C4-2B (cell line): ENCODE data around the gene DHDH.
A peak's percentile ranks its signal among the peaks of the same experiment; 100 is the strongest.
"Not testable (repeated sequence)": the region's sequence is repeated elsewhere in the genome, so short reads cannot be mapped to it uniquely, and the experiment has no call there.

Source experiments
- H3K27ac ChIP-seq: fragments of 450-650 bp; 2 replicates; pipeline ENCODE4 v1.5.1; 2017
- ZFX ChIP-seq: fragments of 450-650 bp; IDR thresholded peaks from 2 replicates; pipeline ENCODE4 v1.6.1; 2017
- TF ChIP-seq, protein P1 (sequence below): fragments of 450-650 bp; conservative IDR thresholded peaks from 2 replicates; pipeline ENCODE4 v1.5.1; 2017; ENCODE audit warnings: mild to moderate bottlenecking

DHDH gene

DNA sequence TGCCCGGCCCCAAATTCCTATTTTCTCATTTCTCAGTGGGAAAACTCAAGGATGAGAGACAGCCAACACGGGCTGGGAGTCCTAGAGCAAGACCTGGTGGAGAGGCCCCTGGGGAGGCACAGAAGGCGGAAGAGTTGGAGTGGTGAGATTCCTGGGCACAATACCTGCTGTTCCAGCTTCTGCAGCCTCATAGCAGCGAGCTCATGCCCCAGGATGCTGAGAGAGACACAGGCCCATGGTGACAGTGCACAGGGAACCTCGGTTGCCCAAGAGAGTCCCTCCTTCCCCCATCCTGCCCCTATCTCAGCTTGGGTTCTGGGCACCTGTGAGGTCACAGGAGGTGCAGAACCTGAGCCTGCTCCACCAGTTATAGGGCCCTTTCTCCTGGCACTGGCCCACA is 36.3 kb upstream of the DHDH start:
- H3K27ac ChIP-seq, result no peak overlapping the region
- TF ChIP-seq, protein P1, sequence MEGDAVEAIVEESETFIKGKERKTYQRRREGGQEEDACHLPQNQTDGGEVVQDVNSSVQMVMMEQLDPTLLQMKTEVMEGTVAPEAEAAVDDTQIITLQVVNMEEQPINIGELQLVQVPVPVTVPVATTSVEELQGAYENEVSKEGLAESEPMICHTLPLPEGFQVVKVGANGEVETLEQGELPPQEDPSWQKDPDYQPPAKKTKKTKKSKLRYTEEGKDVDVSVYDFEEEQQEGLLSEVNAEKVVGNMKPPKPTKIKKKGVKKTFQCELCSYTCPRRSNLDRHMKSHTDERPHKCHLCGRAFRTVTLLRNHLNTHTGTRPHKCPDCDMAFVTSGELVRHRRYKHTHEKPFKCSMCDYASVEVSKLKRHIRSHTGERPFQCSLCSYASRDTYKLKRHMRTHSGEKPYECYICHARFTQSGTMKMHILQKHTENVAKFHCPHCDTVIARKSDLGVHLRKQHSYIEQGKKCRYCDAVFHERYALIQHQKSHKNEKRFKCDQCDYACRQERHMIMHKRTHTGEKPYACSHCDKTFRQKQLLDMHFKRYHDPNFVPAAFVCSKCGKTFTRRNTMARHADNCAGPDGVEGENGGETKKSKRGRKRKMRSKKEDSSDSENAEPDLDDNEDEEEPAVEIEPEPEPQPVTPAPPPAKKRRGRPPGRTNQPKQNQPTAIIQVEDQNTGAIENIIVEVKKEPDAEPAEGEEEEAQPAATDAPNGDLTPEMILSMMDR, result no peak
- no peak for TF ChIP-seq ZFX

DNA sequence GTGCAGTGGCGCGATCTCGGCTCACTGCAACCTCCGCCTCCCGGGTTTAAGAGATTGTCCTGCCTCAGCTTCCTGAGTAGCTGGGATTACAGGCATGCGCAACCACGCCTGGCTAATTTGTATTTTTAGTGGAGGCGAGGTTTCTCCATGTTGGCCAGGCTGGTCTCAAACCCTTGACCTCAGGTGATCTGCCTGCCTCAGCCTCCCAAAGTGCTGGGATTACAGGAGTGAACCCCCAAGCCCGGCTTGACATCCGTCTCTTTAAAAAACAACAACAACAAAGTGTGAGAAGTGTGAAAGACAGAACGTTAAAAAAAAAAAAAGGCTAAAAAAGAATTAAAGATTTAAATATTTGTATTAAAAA is 34.1 kb upstream of the DHDH start:
- H3K27ac ChIP-seq, result peak overlapping the region; percentile 79

DNA sequence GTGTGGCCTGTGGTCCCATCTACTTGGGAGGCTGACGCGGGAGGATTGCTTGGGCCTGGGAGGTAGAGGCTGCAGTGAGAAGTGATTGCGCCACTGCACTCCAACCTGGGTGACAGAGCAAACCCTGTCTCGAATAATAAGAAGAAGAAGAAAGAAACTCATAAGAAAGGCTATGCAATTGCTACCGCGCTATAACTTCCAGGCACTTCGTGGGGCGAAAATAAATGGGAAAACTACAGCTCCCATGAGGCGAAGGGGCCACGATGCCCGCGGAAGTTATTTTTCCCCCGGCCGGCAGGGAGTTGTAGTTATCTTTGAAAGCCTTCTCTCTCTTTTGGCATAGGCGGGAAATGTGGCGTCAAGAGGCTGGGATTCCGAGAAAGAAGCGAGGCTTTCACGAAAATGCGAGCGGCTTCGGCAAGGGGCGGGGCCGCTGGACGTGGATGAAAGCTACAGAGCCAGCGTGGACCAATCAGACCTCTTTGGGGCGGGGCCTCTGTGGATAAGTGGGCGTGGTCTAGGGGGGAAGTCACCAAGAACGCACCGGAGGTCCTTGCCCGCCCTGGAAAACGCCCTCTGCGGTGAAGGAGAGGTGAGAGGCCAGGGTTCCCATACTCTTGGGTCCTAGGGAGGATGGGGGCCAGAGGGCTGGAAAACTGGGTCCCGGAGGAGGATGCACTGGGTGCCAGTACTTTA is 33.6 kb upstream of the DHDH start, which contains the start of gene NUCB1:
TSS of gene NUCB1 (plus strand) at position 532 of the 696 bp plus-strand sequence. CDS start 485 bp downstream, outside the sequence.
- TF ChIP-seq, protein P1, result no peak; the same call in 1 of the 2 replicates
- no peak for TF ChIP-seq ZFX
- peak within 1 kb of the TSS; percentile 79 for H3K27ac ChIP-seq

DNA sequence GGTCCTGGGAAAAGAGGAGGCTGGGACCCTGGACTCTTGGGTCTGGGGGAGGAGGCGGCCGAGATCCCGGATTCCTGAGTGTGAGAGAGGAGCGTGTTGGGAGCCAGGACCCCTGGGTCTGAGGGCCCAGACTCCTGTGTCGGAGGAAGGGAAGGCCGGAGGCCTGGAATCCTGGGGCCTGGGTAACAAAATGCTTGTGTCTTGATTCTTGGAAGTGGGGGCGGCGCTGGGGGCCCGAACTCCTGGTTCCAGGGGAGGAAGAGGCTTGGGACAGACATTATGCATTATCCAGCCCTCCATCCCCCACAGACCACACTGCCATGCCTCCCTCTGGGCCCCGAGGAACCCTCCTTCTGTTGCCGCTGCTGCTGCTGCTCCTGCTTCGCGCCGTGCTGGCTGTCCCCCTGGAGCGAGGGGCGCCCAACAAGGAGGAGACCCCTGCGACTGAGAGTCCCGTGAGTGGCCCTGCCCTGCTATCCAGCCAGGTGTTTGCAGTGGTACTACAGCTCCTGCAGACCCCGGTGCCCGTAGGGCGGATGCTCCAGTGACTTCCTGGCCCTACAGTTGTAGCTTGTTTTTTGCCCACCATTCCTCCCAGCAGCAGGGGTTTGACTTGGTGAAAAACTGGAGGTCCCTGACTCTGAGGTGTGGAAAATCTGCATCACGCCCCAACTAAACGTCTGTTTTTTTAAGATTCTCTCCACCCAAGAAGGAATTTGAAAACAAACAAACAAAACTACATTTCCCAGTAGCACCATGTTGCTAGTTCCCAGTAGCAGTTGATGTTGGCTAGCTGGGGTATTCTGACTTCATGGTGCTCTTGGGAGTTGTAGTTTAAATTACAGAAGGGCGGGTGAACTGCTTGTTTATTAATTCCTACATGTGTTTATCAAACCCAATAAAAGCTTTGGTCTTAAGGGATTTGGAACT is 32.8 kb upstream of the DHDH start:
- TF ChIP-seq, protein P1, result no peak
- no peak for TF ChIP-seq ZFX
- H3K27ac ChIP-seq, result peak overlapping the region; percentile 79

DNA sequence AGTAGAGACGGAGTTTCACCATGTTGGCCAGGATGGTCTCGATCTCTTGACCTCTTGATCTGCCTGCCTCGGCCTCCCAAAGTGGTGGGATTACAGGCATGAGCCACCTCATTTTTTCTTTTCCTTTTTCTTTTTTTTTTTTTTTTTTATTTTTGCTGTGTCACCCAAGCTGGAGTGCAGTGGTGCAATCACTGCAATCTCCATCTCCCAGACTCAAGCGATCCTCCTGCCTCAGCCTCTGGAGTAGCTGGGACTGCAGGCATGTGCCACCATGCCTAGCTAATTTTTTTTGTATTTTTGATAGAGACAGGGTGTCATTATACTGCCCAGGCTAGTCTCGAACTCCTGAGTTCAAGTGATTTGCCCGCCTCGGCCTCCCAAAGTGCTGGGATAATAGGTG is 31.2 kb upstream of the DHDH start:
- H3K27ac ChIP-seq, result not testable (repeated sequence)

DNA sequence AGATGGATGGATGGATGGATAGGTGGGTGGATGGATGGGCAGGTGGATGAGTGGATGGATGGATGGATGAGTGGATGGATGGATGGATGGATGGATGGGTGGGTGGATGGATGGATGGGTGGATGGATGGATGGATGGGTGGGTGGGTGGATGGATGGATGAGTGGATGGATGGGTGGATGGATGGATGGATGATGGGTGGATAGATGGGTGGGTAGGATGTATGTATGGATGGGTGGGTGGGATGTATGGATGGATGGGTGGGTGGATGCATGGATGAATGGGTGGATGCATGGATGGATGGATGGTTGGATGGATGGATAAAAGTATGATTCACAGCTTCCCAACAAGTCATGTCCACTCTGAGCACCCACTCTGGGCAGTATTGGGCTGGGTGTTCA is 29.7 kb upstream of the DHDH start:
- H3K27ac ChIP-seq, result not testable (repeated sequence)

DNA sequence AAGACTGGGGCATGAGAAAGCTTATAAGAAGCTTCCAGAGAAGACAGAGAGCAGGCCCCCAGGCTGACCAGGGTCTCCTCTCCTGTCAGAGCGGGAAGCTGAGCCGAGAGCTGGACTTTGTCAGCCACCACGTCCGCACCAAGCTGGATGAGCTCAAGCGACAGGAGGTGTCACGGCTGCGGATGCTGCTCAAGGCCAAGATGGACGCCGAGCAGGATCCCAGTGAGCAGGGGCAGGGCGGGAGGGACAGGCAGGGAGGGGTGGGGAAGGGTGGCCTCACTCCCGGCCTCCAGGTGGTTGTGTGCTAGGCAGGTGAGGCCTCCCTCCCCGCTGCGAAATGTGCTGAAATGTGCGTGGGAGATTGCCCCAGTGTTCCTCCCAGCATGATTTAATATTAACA is 27.8 kb upstream of the DHDH start:
- TF ChIP-seq ZFX, result no peak
- TF ChIP-seq, protein P1, result no peak
- H3K27ac ChIP-seq, result no peak overlapping the region

DNA sequence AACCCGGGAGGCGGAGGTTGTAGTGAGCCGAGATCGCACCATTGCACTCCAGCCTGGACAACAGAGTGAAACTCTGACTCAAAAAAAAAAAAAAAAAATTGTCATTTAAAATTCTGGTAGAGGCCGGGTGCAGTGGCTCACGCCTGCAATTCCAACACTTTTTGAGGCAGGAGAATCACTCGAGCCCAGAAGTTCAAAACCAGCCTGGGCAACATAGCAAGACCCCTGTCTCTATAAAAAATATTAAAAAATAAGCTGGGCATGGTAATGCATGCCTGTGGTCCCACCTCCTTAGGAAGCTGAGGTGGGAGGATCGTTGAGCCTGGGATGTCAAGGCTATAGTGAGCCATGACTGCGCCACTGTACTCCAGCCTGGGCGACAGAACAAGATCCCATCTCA is 27.2 kb upstream of the DHDH start:
- no peak for TF ChIP-seq ZFX
- TF ChIP-seq, protein P1, result no peak
- no peak overlapping the region for H3K27ac ChIP-seq

DNA sequence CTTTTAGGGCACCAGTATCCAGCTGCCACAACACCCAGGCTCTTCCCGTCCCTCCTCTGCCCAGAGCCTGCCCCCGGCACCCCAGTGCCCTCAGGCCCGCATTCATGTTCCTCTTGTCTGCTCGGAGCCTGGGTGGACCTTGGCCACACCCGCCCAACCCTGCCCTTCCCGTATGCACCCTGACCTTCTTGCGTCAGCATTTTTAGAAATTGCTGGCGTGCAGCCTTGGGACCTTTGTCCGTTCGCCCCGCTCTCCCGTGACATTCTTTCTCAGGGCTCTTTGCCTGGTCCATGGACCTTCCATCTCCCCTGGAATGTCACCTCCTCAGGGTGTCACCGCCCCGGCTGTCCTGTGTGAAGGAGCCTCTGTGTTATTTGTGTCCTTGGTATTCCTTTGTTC is 25.8 kb upstream of the DHDH start:
- no peak overlapping the region for H3K27ac ChIP-seq
- TF ChIP-seq, protein P1, result no peak
- TF ChIP-seq ZFX, result no peak

DNA sequence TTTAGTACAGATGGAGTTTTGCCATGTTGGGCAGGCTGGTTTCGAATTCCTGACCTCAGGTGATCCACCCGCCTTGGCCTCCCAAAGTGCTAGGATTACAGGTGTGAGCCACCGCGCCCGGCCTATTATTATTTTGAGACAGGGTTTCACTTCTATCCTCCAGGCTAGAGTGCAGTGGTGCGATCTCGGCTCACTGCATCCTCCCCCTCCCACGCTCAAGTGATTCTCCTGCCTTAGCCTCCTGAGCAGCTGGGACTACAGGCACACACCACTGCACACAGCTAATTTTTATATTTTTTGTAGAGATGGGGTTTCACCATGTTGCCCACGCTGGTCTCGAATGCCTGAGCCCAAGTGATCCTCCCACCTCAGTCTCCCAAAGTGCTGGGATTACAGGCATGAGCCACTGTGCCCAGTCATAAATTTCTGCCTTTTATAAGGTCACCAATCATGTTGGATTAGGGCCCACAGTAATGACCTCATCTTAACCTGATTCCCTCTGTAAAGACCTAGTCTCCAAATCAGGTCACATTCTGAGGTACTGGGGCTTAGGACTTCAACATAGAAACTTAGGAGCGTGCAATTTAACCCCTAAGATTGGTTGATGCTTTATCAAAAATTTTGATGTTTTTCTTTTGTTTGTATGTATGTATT is 23.9 kb upstream of the DHDH start:
- not testable (repeated sequence) for H3K27ac ChIP-seq
